ENCODE results near the gene SLC39A11.

DNA sequence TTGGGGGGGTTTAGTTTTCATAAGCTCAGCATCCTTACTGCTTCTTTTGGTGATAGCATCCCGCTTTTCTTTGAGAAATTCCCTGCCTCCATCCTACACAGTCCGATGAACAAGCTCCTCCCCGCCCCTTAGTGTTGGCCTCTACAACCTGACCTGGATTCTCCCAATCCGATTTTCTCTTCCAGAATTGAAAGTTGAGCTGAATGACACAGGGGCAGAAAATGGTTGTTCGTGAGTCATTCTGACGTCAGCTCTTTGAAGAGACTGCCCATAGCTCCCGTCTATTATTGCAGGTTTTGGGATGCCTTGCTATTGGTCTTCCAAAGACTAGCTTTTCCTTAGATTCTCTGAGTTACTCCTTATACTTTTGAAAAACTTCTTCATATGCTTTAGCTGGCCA is 279.7 kb downstream of the SLC39A11 start:
- TF ChIP-seq, protein P1, sequence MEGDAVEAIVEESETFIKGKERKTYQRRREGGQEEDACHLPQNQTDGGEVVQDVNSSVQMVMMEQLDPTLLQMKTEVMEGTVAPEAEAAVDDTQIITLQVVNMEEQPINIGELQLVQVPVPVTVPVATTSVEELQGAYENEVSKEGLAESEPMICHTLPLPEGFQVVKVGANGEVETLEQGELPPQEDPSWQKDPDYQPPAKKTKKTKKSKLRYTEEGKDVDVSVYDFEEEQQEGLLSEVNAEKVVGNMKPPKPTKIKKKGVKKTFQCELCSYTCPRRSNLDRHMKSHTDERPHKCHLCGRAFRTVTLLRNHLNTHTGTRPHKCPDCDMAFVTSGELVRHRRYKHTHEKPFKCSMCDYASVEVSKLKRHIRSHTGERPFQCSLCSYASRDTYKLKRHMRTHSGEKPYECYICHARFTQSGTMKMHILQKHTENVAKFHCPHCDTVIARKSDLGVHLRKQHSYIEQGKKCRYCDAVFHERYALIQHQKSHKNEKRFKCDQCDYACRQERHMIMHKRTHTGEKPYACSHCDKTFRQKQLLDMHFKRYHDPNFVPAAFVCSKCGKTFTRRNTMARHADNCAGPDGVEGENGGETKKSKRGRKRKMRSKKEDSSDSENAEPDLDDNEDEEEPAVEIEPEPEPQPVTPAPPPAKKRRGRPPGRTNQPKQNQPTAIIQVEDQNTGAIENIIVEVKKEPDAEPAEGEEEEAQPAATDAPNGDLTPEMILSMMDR (IDR thresholded peaks at IDR 0.05) = no peak
- no peak for TF ChIP-seq POLR2A (IDR thresholded peaks at IDR 0.05)
